Hematopoietic multipotent progenitor cell treated with erythropoietin and hydrocortisone succinate and interleukin-3 and kit ligand, for 17 days (in vitro differentiated cells): ENCODE measurements around the gene IL1F10.
"Not testable (repeated sequence)": the region's sequence is repeated elsewhere in the genome, so short reads cannot be mapped to it uniquely, and the experiment has no call there.

Experiments
- DNase-seq: peaks from one replicate; pipeline ENCODE4 v3.0.0-alpha.2; 2015; ENCODE audit warnings: low spot score

Gene IL1F10

GRCh38 chr2:113081488-113082210 lies 13.9 kb downstream of the IL1F10 start:
- DNase-seq: no peak

- no peak for DNase-seq
Observed at GRCh38 chr2:113083296-113083695, 15.5 kb downstream of the IL1F10 start.

DNA sequence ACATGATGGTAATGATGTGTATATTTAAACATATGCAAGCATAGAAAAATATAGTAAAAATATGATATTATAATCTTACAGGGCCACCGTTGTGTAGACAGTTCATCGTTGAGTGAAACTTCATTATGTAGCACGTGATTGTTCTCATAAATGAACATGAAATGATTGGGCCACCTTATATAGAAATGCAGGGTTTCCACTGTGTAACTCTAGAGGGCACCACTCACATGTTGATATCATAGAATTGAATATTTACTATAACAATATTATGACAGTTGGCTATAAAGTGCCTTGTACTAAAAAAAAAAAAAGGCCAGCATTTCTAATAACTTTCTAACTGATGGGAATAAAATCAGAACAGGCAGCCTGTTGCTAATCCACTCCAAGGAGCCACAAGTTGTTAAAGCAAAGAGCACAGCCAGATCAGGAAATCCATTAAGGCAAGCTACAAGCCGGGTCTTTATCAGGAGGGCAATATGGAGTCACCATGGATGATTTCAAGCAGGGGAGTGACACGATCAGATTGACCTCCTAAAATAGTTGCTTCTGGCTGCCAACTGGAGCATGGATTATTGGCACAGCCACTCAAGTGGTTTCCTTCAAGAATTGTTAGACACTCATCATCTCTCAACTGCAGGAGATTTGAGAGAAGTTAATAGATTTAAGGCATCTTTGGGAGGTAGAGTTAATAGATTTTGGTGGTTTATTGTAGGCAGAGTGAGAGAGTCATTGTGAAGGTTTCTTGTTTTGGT lies 16.7 kb downstream of the IL1F10 start:
- DNase-seq: peak; percentile 11

DNA sequence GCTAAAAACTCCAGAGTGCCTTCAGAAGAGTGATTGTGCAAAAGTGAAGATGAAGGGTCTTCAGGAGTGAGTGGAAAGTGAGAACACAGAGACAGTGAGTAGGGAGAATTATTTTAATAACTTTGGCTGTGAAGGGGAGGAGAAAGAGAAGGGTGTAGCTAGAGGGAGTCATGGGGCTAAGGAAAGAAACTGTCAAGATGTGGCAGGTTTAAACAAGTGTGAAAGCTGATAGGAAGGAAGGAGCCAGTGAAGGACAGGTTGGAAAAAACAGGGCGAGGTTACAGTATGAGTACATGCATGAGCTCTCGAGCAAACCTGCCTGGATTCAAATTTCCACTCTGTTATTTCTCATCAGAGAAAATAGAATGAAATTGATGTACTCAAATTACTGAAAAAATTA lies 17.8 kb downstream of the IL1F10 start:
- DNase-seq: no peak

DNA sequence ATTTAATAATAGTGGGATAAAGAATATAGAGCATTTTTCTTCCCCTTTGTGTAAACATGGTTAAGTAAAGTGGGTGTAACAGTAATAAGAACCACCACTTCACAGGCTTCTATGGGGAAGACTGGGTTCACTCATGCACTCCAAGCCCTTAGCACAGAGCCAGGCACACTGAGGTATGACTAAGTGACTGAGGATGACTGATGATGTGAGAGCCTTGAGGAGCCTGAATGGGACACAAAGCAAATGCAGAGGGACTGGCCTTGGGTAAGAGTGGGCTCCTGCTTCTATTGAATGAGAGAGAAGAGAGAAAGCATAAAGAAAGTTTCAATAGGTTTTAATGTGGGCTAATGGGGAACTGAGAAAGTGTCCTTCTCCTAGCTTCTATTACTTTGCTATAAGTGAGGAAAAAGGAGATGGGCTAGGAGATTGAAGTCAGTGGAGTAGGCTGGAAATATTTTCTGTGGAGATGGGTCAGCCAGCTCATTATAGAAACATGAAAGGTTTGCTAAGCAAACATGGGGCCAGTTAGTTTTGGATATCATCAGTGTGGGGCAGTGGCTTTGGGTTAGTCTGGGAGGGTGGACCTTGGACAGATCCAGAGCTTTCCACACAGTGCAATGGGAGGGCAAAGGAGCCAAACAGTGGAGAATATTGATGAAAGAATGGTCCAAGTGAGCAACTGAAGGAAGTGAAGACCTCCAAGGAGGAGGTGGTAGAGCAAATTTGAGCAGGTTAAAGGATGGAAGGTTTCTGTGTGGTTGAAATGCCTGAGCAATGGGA lies 20.6 kb downstream of the IL1F10 start:
- no peak for DNase-seq

GRCh38 chr2:113089916-113090315 lies 22.1 kb downstream of the IL1F10 start:
- no peak for DNase-seq

GRCh38 chr2:113091231-113091896 lies 23.6 kb downstream of the IL1F10 start:
- DNase-seq: no peak

DNA sequence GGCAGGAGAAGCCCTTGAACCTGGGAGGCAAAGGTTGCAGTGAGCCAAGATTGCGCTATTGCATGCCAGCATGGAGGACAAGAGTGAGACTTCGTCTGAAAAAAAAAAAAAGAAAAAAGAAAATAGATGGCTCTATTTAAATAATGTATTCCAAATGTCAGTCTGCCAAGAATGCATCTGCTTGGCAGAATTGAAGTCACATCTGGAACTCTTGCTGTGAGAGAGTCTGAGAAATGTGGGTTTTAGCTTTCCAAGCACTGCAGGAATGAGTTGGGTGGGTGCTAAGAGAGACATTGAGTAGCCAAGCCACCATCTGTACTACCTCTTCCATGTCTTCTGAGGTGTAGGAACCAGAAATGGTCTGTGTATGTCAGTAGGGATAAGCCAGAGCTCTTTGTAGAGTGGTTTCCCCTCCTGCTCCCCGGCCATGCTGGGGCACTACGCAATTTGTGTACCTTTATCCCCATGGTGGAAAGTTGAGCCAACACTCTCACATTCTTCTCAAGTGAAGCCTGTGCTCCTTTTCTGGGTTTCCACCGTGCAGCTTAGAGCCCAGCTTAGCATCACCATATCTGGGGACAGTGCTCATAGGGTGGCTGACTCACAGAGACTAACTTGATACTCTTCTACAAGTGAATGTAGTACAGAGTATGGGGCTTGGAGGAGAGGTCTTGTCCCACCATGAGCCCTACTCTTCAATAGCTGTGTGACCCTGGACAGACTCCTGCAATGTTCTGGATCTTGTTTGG lies 25.3 kb downstream of the IL1F10 start:
- DNase-seq: no peak

DNA sequence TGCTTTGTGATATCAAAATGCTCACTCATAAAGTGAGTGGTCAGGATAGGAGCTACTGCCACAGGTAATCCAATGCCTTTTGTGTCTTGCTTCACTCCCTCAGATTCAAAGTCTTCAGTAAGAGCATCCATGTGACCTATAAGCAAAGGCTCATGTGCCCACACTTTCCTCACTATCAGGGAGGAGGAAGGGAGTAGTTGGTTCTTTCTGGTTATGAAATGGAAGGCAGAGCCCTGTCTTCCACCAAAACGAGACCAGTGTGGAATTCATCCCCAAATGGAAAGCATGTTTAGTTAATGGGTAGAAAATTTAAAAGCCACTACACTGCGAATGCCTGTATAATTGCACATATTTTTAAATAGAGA lies 25.8 kb downstream of the IL1F10 start:
- no peak for DNase-seq

GRCh38 chr2:113096306-113096705 lies 28.5 kb downstream of the IL1F10 start:
- DNase-seq: not testable (repeated sequence)

- not testable (repeated sequence) for DNase-seq
Observed at GRCh38 chr2:113096842-113097618, 29.3 kb downstream of the IL1F10 start.

GRCh38 chr2:113098041-113098440 lies 30.3 kb downstream of the IL1F10 start:
- no peak for DNase-seq

GRCh38 chr2:113098532-113098931 lies 30.8 kb downstream of the IL1F10 start:
- no peak for DNase-seq

DNA sequence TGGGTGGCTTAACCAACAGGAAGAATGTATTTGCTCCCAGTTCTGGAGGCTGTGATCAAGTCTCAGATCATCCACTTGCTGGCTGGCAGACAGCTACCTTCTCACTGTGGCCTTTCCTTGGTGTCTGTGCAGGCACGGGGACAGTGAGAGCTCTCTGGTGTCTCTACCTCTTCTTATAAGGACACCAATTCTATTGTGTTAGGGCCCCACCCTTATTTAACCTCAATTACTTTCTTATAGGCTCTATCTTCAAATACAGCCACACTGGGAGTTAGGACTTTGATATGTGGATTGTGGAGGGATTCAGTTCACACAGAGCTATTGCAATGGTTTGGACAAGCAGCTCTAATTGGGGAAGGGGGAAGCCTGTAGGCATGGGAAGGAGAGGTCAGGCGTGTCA lies 34.4 kb downstream of the IL1F10 start:
- no peak for DNase-seq

DNA sequence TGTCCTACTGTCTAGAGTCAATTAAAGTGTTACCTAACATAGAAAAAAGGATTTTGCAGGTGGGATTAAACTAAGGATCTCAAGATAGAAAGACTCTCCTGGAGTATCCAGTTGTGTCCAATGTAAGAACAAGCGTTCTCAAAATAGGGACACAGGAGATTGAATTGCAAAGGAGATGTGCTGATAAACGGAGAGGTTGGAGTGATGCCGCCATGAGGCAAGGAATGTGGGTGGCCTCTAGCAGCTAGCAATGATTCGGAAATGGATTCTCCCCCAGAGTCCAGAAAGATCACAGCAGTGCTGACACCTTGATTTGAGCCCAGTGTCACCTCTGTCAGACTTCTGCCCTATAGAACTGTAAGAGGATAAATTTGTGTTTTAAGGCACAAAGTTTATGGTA lies 35.5 kb downstream of the IL1F10 start:
- DNase-seq: no peak

- DNase-seq: no peak
Observed at GRCh38 chr2:113104054-113104611, 36.4 kb downstream of the IL1F10 start.

DNA sequence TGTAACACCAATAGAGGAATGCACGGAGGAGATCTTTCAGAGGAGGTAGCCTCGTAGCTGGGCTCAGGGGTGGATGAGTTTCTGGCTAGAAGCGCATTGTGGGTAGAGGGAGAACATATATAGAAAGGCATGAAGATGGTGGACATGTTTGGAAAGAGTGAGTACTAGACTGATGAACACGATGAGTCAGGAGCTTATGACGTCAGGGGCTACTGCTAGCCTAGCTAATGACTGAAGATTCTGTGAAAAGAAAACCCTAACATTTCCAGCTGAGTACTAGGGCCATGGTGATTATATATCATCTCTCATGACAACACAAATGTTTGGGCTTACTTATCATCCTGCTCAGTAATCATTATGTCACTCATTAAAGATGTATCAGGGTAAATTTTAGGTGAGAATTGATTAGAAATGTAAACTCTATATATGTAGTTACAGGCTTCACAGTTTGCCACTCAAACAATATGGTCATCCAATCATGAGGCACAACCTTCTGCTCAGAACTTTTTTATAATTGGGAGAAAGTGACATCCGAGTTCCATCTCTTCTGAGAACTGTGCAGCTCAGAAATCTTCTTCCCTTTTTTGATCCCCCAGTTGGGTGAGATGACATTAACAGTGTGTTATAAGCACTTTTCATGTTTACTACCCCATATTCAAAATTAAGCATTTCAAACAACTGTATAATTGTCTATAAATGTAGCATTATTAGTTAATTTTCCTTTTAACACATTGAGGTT lies 37.4 kb downstream of the IL1F10 start:
- DNase-seq: no peak

DNA sequence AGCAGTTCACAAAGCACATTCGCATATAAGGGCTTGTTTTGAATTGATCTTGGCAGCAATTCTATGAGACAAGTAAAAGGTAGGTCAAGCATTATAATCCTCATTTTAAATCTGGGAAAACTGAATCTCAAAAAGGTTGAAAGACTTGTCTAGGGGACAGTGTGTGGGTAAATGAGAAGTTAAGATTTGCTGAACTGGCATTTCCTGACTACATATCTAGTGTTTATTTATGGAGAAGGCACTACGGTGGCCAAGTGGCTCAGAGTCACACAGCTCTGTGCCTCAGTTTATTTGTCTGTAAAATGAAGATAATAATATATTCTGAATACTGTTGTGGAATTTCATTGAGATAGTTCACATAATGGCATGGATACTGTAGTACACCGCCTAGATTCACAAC lies 43.4 kb downstream of the IL1F10 start:
- no peak for DNase-seq

DNA sequence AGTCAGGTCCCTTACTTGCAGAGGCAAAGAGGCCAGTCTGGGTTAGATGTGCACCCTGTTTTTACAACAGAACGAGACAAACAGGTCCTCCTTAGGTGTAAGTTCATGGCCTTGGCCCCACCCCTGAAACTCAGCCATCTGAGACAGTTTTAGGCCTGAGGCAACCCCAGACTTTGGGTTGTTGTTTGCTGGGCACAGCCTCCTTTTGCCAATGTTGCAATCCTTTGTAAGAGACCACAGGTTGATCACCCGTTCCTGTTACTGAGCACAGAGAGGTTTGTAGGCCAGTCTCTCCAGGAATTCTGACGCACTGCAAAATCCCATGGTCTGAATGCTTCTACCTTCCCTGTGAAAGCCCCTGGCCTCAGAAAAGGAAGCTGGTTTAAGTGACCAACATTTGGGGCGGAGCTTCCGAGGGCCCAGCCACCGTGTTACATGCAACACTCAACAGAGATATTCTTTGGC lies 44.1 kb downstream of the IL1F10 start:
- no peak for DNase-seq

DNA sequence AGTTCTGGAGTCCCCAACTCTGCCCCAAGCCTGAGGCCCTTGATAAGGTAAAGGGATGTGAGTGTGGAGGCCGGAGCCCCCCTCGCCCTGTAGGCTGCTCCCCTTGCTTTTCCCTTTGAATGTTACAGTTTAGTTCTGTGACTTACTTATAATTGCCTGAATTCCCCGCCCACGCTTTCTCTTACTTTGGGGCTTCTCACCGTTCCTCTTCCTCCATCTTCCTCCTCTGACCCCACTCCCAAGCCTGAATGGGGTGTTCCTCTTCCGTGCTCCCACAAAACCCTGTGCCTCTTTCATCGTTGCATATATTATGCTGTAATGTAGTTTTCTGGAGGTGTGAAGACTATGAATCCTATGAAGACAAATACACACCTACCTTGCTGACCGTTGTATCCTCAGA lies 44.7 kb downstream of the IL1F10 start:
- no peak for DNase-seq
